ENCODE results near the gene ARHGEF3.
"Not testable (repeated sequence)": the region's sequence is repeated elsewhere in the genome, so short reads cannot be mapped to it uniquely, and the experiment has no call there.

- TF ChIP-seq CTCF (IDR thresholded peaks at IDR 0.05; ENCODE audit: extremely low read depth in 1 of 2, insufficient read depth in 1 of 2, low read depth in 1 of 2, low read length in 2 of 2); POLR2A (IDR thresholded peaks at IDR 0.05; ENCODE audit: low read depth, low read length); POLR2AphosphoS5 (IDR thresholded peaks at IDR 0.05; ENCODE audit: insufficient read depth, low read depth, low read length): not testable (repeated sequence)
Observed at GRCh38 chr3:56707412-56707811, 94.3 kb downstream of the ARHGEF3 start.

All from endothelial cell of umbilical vein (primary cell).